Measurements from ENCODE around the gene FBXW7. TPM values are rescaled to one million over a fixed set of nuclear protein-coding genes. Genes with fewer than 3 reads are reported as not detected.

FBXW7 gene
- total RNA-seq, 1 experiment from 2014 or later = 38.9 TPM

DNA sequence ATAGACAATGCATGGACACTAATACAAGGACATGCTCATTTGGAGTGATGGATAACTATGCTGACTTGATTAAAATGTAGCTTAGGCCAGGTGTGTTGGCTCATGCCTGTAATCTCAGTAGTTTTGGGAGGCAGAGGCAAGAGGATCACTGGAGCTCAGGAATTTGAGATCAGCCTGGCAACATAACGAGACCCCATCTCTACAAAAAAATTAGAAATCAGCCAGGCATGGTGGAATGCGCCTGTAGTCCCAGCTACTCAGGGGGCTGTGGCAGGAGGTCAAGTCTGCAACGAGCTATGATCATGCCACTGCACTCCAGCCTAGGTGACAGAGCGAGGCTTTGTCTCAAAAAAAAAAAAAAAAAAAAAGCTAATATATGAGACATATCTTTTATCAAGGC lies 196.3 kb downstream of the FBXW7 start:
- in situ Hi-C loops (cut with HindIII; ENCODE audit: low pct_unique_long_range_greater_than_20kb, low sequenced_read_pairs) = no loop called here
- DNase-seq (ENCODE audit: low read depth) = no peak

DNA sequence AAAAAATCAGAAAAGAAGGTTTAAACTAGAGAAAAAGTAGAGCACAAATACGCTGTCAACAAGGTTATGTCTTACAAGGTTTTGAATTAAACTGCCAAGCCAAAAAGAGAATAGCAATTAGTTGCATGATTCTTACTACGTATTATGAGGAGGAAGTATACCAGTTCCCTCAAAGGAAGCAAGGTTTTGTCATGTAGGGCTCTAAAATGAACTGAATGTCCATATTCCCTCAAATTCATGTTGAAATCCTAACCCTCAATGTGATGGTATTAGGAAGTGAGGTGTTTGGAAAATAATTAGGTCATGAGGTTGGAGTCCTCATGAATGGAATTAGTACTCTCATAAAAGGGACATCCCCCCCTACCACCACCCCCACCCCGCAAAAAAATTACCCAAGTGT lies 201.0 kb downstream of the FBXW7 start:
- in situ Hi-C loops (cut with HindIII; ENCODE audit: low pct_unique_long_range_greater_than_20kb, low sequenced_read_pairs) = no loop called here
- no peak for DNase-seq (ENCODE audit: low read depth)

DNA sequence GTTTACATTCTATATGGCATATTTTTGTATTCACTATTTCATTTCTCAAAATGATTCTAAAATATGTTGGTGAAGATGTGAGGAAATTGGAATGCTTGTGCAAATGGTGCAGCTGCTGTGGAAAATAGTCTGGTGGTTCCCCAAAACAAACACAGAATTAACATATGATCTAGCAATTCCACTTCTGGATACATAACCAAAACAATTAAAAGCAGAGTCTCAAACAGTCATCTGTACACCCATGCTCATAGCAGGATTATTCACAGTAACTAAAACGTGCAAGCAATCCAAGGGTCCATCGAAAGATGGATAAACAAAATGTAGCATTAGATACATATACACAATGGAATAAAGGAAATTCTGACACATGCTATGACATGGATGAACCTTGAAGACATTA lies 204.8 kb downstream of the FBXW7 start:
- no peak for DNase-seq (ENCODE audit: low read depth)
- in situ Hi-C loops (cut with HindIII; ENCODE audit: low pct_unique_long_range_greater_than_20kb, low sequenced_read_pairs) = no loop called here

GRCh38 chr4:152328582-152328981 lies 207.3 kb downstream of the FBXW7 start:
- DNase-seq (ENCODE audit: low read depth) = no peak
- in situ Hi-C loops (cut with HindIII; ENCODE audit: low pct_unique_long_range_greater_than_20kb, low sequenced_read_pairs) = no loop called here

- in situ Hi-C loops (cut with HindIII; ENCODE audit: low pct_unique_long_range_greater_than_20kb, low sequenced_read_pairs) = no loop called here
- no peak for DNase-seq (ENCODE audit: low read depth)
Measured at GRCh38 chr4:152327606-152328453, 208.1 kb downstream of the FBXW7 start.

DNA sequence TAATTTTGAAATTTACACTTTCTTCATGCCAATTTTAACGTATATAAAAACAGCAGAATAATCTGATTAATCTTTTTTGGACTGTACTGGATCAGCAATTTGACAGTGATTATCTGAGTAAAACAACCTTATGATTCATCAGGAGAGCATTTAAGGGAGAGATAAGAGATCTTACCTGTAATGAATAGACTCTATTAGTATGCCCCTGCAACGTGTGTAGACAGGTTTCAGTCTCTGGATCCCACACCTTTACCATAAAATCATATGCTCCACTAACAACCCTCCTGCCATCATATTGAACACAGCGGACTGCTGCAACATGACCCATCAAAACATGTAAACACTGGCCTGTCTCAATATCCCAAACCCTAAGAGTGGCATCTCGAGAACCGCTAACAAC lies 210.1 kb downstream of the FBXW7 start:
- in situ Hi-C loops (cut with HindIII; ENCODE audit: low pct_unique_long_range_greater_than_20kb, low sequenced_read_pairs) = no loop called here
- DNase-seq (ENCODE audit: low read depth) = no peak

DNA sequence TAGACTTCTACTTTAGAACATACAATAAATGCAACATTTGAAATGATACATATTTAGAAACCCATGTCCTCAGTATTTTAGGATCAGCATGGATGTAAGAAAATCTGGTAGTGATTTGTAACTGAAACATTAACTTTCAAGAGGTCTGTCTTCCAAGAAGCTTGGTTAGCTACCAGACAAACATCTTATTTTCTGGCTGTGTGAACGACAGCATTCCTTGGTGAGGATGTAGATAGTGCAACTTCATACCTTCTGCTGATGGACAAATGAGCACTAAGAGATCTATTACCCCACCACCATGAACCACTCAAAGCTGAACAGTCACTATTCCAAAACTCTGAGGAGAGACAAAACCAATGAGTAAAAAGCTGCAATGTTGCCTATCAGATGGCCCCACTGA lies 212.7 kb downstream of the FBXW7 start:
- DNase-seq (ENCODE audit: low read depth) = no peak
- in situ Hi-C loops (cut with HindIII; ENCODE audit: low pct_unique_long_range_greater_than_20kb, low sequenced_read_pairs) = no loop called here

DNA sequence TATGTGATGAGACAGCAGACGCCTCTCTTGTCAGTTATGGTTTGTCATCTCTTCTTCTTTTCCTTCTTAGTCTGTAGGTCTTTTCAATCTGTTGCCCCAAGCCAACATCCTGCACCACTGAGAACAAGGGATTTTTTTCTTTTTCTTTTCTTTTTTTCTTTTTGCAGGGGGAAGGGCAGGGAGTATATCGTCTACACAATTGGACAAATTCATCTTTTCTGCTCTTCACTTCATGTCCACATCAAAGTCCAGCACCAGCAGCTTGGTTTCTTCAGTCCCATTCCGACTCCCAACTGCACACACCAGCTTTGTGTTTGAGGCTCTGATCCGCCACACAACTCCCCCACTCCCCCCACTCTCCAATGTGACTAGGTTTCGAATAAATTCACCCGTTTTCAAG lies 213.2 kb downstream of the FBXW7 start:
- in situ Hi-C loops (cut with HindIII; ENCODE audit: low pct_unique_long_range_greater_than_20kb, low sequenced_read_pairs) = no loop called here
- DNase-seq (ENCODE audit: low read depth) = no peak

DNA sequence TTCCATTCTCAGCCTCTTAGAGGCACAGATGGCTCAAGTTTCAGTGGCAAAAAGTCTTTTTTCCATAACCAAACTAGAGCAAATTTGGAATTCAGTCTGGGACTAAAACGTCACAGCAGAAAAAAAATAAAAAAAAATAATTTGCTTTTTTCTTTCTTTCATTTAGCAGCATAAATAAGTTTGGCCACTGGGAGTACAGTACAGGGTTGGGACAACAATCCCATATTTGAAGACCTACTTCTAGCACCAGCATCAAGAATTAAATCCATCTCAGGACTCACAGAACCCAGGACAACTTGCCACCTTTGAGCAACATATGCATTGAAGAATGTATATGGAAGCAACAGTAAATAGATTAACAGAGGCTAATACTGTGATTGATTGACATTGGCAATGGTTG lies 214.0 kb downstream of the FBXW7 start:
- in situ Hi-C loops (cut with HindIII; ENCODE audit: low pct_unique_long_range_greater_than_20kb, low sequenced_read_pairs) = no loop called here

DNA sequence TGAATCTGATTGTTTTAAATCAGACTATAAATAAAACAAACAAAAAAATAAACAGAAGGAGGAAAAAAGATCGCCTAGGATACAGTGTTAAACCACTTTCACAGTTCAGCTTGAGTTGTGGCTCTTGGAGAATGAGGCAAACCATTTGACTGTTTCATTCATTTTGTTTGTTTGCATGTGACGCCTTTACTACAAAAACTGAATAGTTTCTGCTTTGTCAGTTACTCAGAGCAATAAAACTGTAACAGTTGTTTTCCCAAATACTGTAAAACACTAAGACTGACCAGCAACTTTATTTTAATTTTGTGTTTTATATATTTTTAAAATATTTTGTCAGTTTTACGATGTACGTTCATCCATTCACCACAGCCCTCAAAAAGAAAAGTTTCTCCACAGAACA lies 214.5 kb downstream of the FBXW7 start:
- DNase-seq (ENCODE audit: low read depth) = no peak
- in situ Hi-C loops (cut with HindIII; ENCODE audit: low pct_unique_long_range_greater_than_20kb, low sequenced_read_pairs) = no loop called here

More for the DNA sequence above, 214.0 kb downstream of the FBXW7 start:
- no peak for DNase-seq (ENCODE audit: low read depth)

DNA sequence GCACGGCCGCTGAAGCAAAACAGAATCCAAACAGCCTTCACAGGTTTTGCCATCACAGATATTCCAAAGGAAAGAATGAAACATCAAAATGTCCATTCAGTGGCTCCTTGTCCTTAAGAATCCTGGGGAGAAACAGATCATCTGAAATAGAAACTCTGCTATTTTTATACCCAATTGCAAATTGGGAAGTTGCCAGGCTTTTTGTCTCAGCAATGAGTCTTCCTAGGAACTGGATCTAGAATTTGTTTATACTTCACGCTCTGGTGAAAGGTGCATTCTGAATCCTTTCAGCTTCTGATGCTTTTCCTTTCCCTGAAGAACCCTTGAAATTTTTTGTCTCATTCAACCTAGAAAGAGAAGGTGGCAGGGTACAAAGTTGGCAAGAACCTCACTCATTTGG lies 218.9 kb downstream of the FBXW7 start:
- peak; percentile 14 for DNase-seq (ENCODE audit: low read depth)
- in situ Hi-C loops (cut with HindIII; ENCODE audit: low pct_unique_long_range_greater_than_20kb, low sequenced_read_pairs) = no loop called here

DNA sequence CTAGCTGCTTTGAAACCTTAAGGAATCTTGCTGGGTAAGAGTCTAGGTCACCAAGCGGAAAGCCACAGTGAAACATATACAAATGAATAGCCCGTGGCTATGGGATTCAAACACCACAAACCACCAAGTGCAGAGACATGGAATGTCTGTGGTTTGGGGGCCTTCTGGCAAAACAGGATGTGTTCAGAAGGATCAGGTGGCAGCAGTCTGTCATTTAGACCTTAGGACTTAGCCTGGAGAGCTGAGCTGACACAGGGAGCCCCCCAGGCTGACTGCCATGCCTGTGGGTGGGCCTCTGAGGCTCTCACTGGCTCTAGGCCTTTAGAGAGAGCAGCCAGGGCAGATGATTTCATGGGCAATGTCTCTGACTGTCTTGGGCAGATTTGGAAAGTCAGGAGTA lies 225.6 kb downstream of the FBXW7 start:
- DNase-seq (ENCODE audit: low read depth) = peak; percentile 67
- in situ Hi-C loops (cut with HindIII; ENCODE audit: low pct_unique_long_range_greater_than_20kb, low sequenced_read_pairs) = no loop called here

GRCh38 chr4:152309418-152309817 lies 226.5 kb downstream of the FBXW7 start:
- in situ Hi-C loops (cut with HindIII; ENCODE audit: low pct_unique_long_range_greater_than_20kb, low sequenced_read_pairs) = no loop called here
- DNase-seq (ENCODE audit: low read depth) = no peak

DNA sequence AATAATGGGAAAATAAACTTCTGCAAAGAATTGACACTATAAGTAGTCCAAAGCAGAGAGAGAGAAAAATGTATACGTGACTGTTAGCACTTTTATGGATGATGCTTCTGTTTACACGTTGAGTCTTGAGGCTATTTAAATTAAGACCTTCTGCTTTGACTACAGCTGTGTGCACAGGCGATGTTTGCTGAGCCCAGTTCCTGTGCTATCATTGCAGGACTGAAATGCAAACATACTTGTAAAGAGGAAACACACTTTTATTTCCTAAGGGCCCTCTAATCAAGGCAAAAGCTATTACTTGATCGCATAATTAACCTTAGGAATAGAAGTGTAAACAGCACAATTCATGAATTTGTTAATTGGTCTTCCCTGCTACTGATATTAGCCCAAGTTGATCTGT lies 226.9 kb downstream of the FBXW7 start:
- no peak for DNase-seq (ENCODE audit: low read depth)
- in situ Hi-C loops (cut with HindIII; ENCODE audit: low pct_unique_long_range_greater_than_20kb, low sequenced_read_pairs) = no loop called here

DNA sequence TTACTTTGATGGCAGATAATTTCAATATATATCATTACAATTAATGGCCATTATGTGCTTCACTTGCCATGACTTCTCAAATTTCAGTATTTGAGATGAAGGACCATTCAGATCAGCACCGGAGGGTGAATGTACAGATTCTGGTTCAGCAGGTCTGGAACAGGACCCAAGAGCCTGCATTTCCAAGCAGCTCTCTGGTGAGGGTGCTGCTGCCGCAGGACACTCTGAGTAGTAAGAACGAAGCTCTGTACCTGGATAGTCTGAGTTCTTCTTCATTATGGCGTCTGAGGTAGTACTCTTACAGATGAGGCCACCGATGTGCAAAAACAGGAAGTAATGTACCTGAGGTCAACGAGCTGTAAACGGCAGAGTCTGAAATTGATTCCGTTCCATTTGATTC lies 228.2 kb downstream of the FBXW7 start:
- in situ Hi-C loops (cut with HindIII; ENCODE audit: low pct_unique_long_range_greater_than_20kb, low sequenced_read_pairs) = no loop called here
- no peak for DNase-seq (ENCODE audit: low read depth)

DNA sequence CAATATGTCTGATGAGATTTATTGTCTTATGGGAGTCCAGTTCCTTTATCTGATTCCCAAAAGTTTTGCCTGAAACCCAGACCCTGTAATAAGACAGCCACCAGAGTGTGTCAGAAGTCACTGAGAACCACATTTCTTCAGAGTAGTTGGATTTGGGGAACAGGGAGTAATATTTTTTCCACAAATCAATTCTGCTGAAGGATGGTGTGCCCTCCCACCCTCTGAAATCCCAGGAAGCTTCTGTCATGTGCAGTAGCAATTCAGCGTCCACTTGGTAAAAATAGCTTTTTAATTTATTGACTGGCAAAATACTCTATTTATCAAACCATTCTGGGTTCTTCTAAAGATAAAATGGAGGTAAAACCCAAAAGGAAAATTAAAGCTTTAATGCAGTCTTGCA lies 229.4 kb downstream of the FBXW7 start:
- in situ Hi-C loops (cut with HindIII; ENCODE audit: low pct_unique_long_range_greater_than_20kb, low sequenced_read_pairs) = no loop called here
- DNase-seq (ENCODE audit: low read depth) = no peak

- in situ Hi-C loops (cut with HindIII; ENCODE audit: low pct_unique_long_range_greater_than_20kb, low sequenced_read_pairs) = no loop called here
- DNase-seq (ENCODE audit: low read depth) = peak; percentile 23
Measured at GRCh38 chr4:152304220-152304619, 231.7 kb downstream of the FBXW7 start.

DNA sequence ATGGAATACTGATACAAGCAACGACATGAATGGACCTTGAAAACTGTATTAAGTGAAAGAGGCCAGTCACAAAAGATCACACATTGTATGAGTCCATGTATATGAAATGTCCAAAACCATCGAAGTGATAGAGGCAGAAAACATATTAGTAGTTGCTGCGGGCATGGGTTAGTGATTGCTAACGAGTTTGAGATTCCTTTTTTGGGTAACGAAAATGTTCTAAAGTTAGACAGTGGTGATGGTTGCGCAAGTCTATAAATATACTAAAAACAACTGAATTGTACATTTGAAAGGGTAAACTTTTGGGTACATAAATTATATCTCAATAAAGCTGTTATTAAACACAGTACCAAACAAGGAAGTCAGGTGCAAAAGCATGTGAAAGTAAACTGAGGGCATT lies 234.5 kb downstream of the FBXW7 start:
- no peak for DNase-seq (ENCODE audit: low read depth)
- in situ Hi-C loops (cut with HindIII; ENCODE audit: low pct_unique_long_range_greater_than_20kb, low sequenced_read_pairs) = no loop called here

DNA sequence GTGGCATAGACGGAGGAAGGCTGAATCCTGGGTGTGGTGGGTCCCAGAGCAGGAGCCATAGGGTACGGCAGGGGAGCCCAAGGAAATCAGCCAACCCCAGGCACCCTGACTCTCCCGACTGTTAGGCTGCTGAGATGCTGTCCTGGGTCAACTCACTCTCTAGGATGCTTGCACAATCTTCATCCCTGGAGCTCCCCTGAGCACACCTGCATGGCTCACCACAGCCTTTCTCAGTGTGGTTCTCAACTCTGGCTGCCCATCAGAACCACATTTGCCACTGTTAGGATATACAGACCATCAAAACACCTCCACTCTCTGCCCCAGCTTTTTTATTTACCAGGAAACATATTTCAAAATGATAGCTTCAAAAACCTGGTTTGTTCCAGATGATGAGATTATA lies 236.3 kb downstream of the FBXW7 start:
- in situ Hi-C loops (cut with HindIII; ENCODE audit: low pct_unique_long_range_greater_than_20kb, low sequenced_read_pairs) = no loop called here
- no peak for DNase-seq (ENCODE audit: low read depth)

DNA sequence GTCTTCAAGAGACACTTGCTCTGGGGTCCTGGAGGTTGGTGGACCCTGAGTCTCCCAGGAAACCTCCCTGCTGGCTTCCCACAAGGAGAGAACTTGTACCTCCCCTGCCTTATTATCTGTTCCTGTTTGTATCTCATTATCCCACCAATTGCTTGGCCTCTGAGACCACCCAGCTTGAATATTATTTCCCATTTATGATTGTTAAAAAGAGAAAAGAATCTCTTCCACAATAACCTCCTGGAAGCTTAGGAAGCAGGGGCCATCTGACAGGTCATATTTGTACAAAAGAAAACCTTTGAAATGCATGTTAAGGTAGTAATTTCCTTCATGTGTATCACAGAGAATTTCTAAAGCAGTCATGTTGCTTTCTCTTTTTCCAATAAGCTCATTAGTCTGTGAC lies 239.5 kb downstream of the FBXW7 start:
- in situ Hi-C loops (cut with HindIII; ENCODE audit: low pct_unique_long_range_greater_than_20kb, low sequenced_read_pairs) = no loop called here
- DNase-seq (ENCODE audit: low read depth) = no peak
